PC-3 (cell line): ENCODE data around the gene IER2. TPM values are rescaled to one million over a fixed set of nuclear protein-coding genes. Genes with fewer than 3 reads are reported as not detected.

ENCODE experiments used
- ATAC-seq: fragments of 200-7000 bp; cut with Tn5 transposase; 2 replicates; pipeline ENCODE4 v1.9.1; 2020; ENCODE audit warnings: mild to moderate bottlenecking, moderate library complexity
- BruUV-seq: library from RNA; stranded (reverse); fragments of 400-500 nt; replicated peaks from 2 replicates; lab custom pipeline; 2021; lab: Mats Ljungman, UMichigan
- CTCF ChIA-PET: fragments of 300-600 bp; sonication (Branson Sonifier 250); formaldehyde crosslinking; loops from one replicate; lab custom pipeline; 2022; ENCODE audit warnings: antibody characterized with exemption; lab: Charles Lee
- POLR2A ChIA-PET: fragments of 300-600 bp; sonication (Branson Sonifier 250); formaldehyde crosslinking; loops from one replicate; lab custom pipeline; 2022; ENCODE audit warnings: antibody characterized with exemption; ENCODE audit not compliant: unreplicated experiment; lab: Charles Lee
- DNase-seq: peaks from one replicate; pipeline ENCODE4 v3.0.0-alpha.2; 2015
- H2AFZ ChIP-seq: fragments of 300-600 bp; sonication (generic); 2 replicates; pipeline ENCODE4 v1.6.0; 2016; ENCODE audit warnings: antibody characterized with exemption, low read length
- H3F3A ChIP-seq: fragments of 300-600 bp; sonication (generic); one replicate; pipeline ENCODE4 v1.6.0; 2017; ENCODE audit warnings: antibody characterized with exemption, low read length, control low read depth, mild to moderate bottlenecking; ENCODE audit not compliant: unreplicated experiment
- H3K27ac ChIP-seq: fragments of 300-600 bp; sonication (generic); 2 replicates; pipeline ENCODE4 v1.5.1; 2016; ENCODE audit warnings: mild to moderate bottlenecking, low read length
- H3K27me3 ChIP-seq: fragments of 300-600 bp; sonication (generic); 2 replicates; pipeline ENCODE4 v1.6.1; 2016; ENCODE audit warnings: low read length, mixed read lengths
- H3K36me3 ChIP-seq: fragments of 300-600 bp; sonication (generic); 2 replicates; pipeline ENCODE4 v1.6.1; 2016; ENCODE audit warnings: low read depth, mixed run types, low read length, mixed read lengths
- H3K4me1 ChIP-seq: fragments of 300-600 bp; sonication (generic); 2 replicates; pipeline ENCODE4 v1.5.1; 2016; ENCODE audit warnings: low read length; ENCODE audit not compliant: insufficient read depth
- H3K4me2 ChIP-seq: fragments of 300-600 bp; sonication (generic); 2 replicates; pipeline ENCODE4 v1.6.0; 2016; ENCODE audit warnings: low read length
- H3K4me3 ChIP-seq: fragments of 300-600 bp; sonication (generic); 2 replicates; pipeline ENCODE4 v1.5.1; 2016; ENCODE audit warnings: mild to moderate bottlenecking, low read length, mixed read lengths
- H3K79me2 ChIP-seq: fragments of 300-600 bp; sonication (generic); 2 replicates; pipeline ENCODE4 v1.6.1; 2017; ENCODE audit warnings: low read length, mixed read lengths
- H3K9ac ChIP-seq: fragments of 300-600 bp; sonication (generic); 2 replicates; pipeline ENCODE4 v1.6.0; 2016; ENCODE audit warnings: mild to moderate bottlenecking, low read length
- H3K9me2 ChIP-seq: fragments of 300-600 bp; sonication (generic); replicated peaks from 2 replicates; pipeline ENCODE4 v1.6.1; 2016; ENCODE audit warnings: mixed run types, low read length, mixed read lengths
- H3K9me3 ChIP-seq: fragments of 300-600 bp; sonication (generic); 2 replicates; pipeline ENCODE4 v1.6.1; 2016; ENCODE audit warnings: low read length, mixed read lengths
- H4K20me1 ChIP-seq: fragments of 300-600 bp; sonication (generic); 2 replicates; pipeline ENCODE4 v1.6.1; 2016; ENCODE audit warnings: low read length, mixed read lengths
- EZH2 ChIP-seq: fragments of 300-600 bp; sonication (generic); IDR thresholded peaks from one replicate; pipeline ENCODE4 v1.6.1; 2017; ENCODE audit warnings: antibody characterized with exemption, mild to moderate bottlenecking, low read length; ENCODE audit not compliant: unreplicated experiment
- EZH2phosphoT487 ChIP-seq: fragments of 300-600 bp; sonication (generic); IDR thresholded peaks from 2 replicates; pipeline ENCODE4 v1.6.1; 2018; ENCODE audit warnings: mild to moderate bottlenecking, antibody characterized with exemption, low read length, borderline replicate concordance
- intact Hi-C: fragments of 100-400 bp; cut with micrococcal nuclease; formaldehyde crosslinking; loops from 2 replicates; pipeline ENCODE4 v1.9.0; 2023
- total RNA-seq: library from RNA; depleted of rRNA; stranded (reverse); fragments of >200 nt; gene quantifications from 2 replicates; pipeline ENCODE4 v1.2.3, GENCODE V29; 2014
- TF ChIP-seq, protein P1 (sequence below): fragments of 300-600 bp; sonication (generic); conservative IDR thresholded peaks from 2 replicates; pipeline ENCODE4 v1.5.1; 2017; ENCODE audit warnings: antibody characterized with exemption, low read depth, mild to moderate bottlenecking, low read length

Gene IER2
- total RNA-seq, 1 experiment from 2014 or later = 155 TPM

DNA sequence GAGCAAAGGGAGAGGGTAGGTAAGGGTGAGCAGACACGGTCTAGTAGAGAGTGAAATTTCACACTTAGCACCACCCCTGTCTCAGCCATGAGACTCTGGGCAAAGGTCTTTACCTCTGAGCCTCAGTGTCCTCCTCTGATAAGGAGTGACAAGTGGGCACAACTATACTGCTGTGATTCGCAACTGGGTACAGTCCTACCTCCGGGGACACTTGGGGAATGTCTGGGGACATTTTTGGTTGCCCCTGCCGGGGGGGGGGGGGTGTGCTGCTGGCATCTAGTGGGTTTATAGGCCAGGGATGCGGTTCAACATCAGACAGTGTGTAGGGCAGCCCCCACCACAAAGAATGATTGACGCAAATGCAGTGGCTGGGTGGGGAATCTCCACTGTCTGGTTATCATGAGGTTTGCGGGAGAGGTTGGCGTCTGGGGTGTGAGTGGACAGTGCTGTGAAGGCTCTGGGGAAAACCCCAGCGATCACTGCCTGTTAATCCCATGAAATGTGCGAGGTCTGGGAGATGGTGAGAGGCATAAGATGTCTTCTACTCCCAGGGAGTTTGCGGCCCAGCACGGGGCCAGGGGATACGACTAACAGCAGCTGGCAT is 27.8 kb upstream of the IER2 start:
- Histone ChIP-seq H3K9me3 (no peaks in the 10 kb centered on the region), H3K27me3 (no peaks in the 10 kb centered on the region), H3F3A (no peaks in the 10 kb centered on the region), H3K36me3 (peaks cover 24% of the 10 kb centered on the region), H3K27ac (no peak overlapping the region), H3K4me3 (no peak overlapping the region), H4K20me1 (peaks cover 52% of the 10 kb centered on the region), H3K4me1 (peaks cover 26% of the 10 kb centered on the region), H3K4me2 (no peak overlapping the region), H3K9ac (no peak overlapping the region), H2AFZ (no peak overlapping the region), H3K79me2 (peaks cover 94% of the 10 kb centered on the region), H3K9me2 (no peaks in the 10 kb centered on the region)
- CTCF ChIA-PET = no interaction called here
- ATAC-seq = no peak
- intact Hi-C loops = no loop called here
- POLR2A ChIA-PET = no interaction called here
- BruUV-seq = no TSS peak
- no peak for DNase-seq
- TF ChIP-seq, protein P1, sequence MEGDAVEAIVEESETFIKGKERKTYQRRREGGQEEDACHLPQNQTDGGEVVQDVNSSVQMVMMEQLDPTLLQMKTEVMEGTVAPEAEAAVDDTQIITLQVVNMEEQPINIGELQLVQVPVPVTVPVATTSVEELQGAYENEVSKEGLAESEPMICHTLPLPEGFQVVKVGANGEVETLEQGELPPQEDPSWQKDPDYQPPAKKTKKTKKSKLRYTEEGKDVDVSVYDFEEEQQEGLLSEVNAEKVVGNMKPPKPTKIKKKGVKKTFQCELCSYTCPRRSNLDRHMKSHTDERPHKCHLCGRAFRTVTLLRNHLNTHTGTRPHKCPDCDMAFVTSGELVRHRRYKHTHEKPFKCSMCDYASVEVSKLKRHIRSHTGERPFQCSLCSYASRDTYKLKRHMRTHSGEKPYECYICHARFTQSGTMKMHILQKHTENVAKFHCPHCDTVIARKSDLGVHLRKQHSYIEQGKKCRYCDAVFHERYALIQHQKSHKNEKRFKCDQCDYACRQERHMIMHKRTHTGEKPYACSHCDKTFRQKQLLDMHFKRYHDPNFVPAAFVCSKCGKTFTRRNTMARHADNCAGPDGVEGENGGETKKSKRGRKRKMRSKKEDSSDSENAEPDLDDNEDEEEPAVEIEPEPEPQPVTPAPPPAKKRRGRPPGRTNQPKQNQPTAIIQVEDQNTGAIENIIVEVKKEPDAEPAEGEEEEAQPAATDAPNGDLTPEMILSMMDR = no peak
- no peak for TF ChIP-seq EZH2

DNA sequence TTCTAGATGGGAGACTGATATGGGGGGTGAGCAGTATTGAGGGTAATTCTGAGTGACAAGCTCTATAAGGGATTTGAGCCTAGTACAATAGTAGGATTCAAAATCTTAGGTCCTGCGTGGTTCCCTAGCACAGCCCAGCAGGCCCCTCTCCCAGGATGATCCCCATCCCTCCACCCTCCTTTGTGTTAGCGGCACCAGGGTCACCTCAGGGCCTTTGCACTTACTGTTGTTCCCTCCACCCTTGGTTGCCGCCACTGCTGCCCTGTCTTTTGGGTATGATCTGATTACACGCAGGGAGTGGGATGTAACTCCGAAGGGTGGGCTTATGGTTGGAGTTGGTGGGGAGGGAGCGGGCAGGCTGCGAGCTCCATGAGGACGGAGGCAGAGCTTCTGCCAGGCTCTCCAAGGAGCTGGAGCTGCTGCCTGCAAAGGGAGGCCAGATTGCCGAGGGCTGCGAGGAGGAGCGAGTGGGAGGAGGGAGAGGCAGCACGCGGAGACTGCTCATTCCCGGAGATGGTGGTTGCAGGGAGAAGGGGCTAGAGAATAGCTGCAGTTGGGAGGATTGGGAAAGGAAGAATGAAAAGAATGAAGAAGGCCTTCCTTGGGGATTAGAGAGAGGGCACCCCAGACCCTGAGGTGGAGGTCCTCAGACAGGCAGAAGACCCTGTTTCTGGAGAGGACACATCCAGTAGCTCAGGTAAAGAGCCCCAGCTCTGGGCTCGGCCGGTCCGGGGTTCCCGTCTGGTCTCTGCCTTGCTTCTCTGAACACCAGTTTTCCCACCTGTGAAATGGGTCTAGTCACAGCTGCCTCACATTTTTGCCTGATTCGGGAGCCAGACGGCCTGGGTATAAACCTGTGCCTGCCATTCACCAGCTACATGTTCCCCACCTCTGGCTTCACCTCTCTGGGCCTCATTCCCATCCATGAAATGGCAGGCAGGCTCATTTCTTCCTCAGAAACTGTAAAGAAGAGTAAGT is 26.9 kb upstream of the IER2 start:
- Histone ChIP-seq H2AFZ (no peak overlapping the region), H3K27ac (no peak overlapping the region), H3K9me2 (no peaks in the 10 kb centered on the region), H3K79me2 (peaks cover 100% of the 10 kb centered on the region), H3K4me1 (peaks cover 26% of the 10 kb centered on the region), H3K9ac (no peak overlapping the region), H3K27me3 (no peaks in the 10 kb centered on the region), H3K36me3 (peaks cover 28% of the 10 kb centered on the region), H4K20me1 (peaks cover 58% of the 10 kb centered on the region), H3K9me3 (no peaks in the 10 kb centered on the region), H3K4me2 (no peak overlapping the region), H3K4me3 (no peak overlapping the region), H3F3A (no peaks in the 10 kb centered on the region)
- TF ChIP-seq, protein P1 = no peak
- no peak for TF ChIP-seq EZH2
- no peak for TF ChIP-seq EZH2phosphoT487
- intact Hi-C loops = no loop called here
- POLR2A ChIA-PET = no interaction called here
- CTCF ChIA-PET = no interaction called here
- BruUV-seq = no TSS peak
- DNase-seq = no peak
- no peak for ATAC-seq

DNA sequence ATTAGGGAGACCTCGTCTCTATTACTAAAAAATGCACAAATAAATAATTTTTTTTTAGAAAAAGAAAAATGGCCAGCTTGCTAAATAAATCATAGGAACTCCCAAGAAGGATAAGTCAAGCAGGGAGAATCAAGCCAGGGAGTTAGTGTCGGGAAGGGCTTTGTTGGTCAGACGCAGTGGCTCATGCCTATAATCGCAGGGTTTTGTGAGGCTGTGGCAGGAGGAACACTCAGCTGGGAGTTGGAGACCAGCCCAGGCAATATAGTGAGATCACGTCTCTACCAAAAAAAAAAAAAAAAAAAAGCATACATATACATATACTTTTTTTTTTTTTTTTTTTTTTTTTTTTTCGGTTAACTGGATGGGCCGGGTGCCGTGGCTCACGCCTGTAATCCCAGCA is 23.2 kb upstream of the IER2 start:
- Histone ChIP-seq H3K4me3 (no peak overlapping the region), H3K36me3 (peaks cover 19% of the 10 kb centered on the region), H3K4me1 (no peaks in the 10 kb centered on the region), H3K79me2 (peaks cover 99% of the 10 kb centered on the region), H2AFZ (no peak overlapping the region), H3K27ac (no peak overlapping the region), H3K9me3 (no peaks in the 10 kb centered on the region), H3K9ac (no peak overlapping the region), H4K20me1 (peaks cover 47% of the 10 kb centered on the region), H3F3A (peaks cover 4% of the 10 kb centered on the region), H3K4me2 (no peak overlapping the region), H3K27me3 (no peaks in the 10 kb centered on the region), H3K9me2 (no peaks in the 10 kb centered on the region)
- ATAC-seq (no peak), DNase-seq (no peak)
- intact Hi-C loops = no loop called here
- no peak for TF ChIP-seq EZH2phosphoT487
- TF ChIP-seq, protein P1 = no peak
- no peak for TF ChIP-seq EZH2
- BruUV-seq = no TSS peak
- CTCF ChIA-PET = no interaction called here
- POLR2A ChIA-PET = no interaction called here
